Mononuclear cell (primary cell): ENCODE results near the gene SPON2. TPM values are rescaled to one million over a fixed set of nuclear protein-coding genes. Genes with fewer than 3 reads are reported as not detected.

Experiments
- H3K27me3 ChIP-seq: 2 replicates; pipeline ENCODE4 v1.6.0; 2011; ENCODE audit warnings: low read length, control low read depth; ENCODE audit not compliant: insufficient read depth
- H3K4me1 ChIP-seq: 2 replicates; pipeline ENCODE4 v1.5.1; 2011; ENCODE audit warnings: mild to moderate bottlenecking, low read length, control low read depth; ENCODE audit not compliant: insufficient read depth
- H3K4me3 ChIP-seq: 2 replicates; pipeline ENCODE4 v1.5.1; 2011; ENCODE audit warnings: mild to moderate bottlenecking, low read length, moderate library complexity
- H3K9me3 ChIP-seq: 2 replicates; pipeline ENCODE4 v1.5.1; 2011; ENCODE audit warnings: low read depth, mild to moderate bottlenecking, control low read depth, low read length
- total RNA-seq: library from RNA; depleted of rRNA; stranded (reverse); fragments of >200 nt; gene quantifications from one replicate; pipeline ENCODE4 v1.2.3, GENCODE V29; 2012

The SPON2 gene
- total RNA-seq, 1 donor = 25.5 TPM

DNA sequence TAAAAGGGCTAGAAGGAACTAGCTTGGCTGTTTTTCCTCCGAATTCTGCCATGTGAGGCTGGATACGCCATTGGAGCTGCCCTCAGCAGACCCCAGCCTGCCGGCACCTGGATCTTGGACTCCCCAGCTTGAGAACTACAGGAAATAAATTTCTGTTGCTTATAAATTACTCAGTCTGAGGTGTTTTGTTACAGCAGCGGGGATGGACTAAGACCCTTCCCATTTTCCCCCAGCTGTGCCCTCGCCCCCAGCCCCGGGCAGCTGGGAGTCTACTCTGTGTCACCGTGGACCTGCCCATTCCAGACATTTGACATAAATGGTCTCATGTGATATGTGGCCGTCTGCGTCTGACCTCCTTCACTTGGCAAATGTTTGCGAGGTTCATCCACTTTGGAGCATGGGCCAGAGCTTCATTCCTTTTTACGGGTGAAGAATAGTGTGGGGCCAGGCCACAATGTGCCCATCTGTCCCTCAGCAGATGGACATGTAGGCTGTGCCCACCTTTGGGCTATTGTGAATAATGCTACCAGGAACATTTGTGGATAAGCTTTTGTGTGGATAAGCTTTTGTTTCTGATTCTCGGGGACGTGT is 30.7 kb upstream of the SPON2 start:
- H3K4me3 ChIP-seq = no peak overlapping the region
- no peaks in the 10 kb centered on the region for H3K27me3 ChIP-seq
- H3K4me1 ChIP-seq = peaks cover 65% of the 10 kb centered on the region
- H3K9me3 ChIP-seq = no peaks in the 10 kb centered on the region

GRCh38 chr4:1202526-1203011 is 30.2 kb upstream of the SPON2 start:
- Histone ChIP-seq H3K9me3 (no peaks in the 10 kb centered on the region), H3K4me1 (peaks cover 65% of the 10 kb centered on the region), H3K27me3 (no peaks in the 10 kb centered on the region), H3K4me3 (no peak overlapping the region)

GRCh38 chr4:1201851-1202525 is 29.6 kb upstream of the SPON2 start:
- H3K4me3 ChIP-seq = no peak overlapping the region
- no peaks in the 10 kb centered on the region for H3K27me3 ChIP-seq
- H3K9me3 ChIP-seq = no peaks in the 10 kb centered on the region
- H3K4me1 ChIP-seq = peaks cover 65% of the 10 kb centered on the region

GRCh38 chr4:1200425-1201035 is 28.1 kb upstream of the SPON2 start:
- Histone ChIP-seq H3K4me3 (peak overlapping the region; percentile 31), H3K27me3 (no peaks in the 10 kb centered on the region), H3K9me3 (no peaks in the 10 kb centered on the region), H3K4me1 (peaks cover 59% of the 10 kb centered on the region)

- H3K27me3 ChIP-seq = no peaks in the 10 kb centered on the region
- H3K9me3 ChIP-seq = no peaks in the 10 kb centered on the region
- peak overlapping the region; percentile 31 for H3K4me3 ChIP-seq
- peaks cover 52% of the 10 kb centered on the region for H3K4me1 ChIP-seq
Measured at GRCh38 chr4:1199556-1200331, 27.4 kb upstream of the SPON2 start.

DNA sequence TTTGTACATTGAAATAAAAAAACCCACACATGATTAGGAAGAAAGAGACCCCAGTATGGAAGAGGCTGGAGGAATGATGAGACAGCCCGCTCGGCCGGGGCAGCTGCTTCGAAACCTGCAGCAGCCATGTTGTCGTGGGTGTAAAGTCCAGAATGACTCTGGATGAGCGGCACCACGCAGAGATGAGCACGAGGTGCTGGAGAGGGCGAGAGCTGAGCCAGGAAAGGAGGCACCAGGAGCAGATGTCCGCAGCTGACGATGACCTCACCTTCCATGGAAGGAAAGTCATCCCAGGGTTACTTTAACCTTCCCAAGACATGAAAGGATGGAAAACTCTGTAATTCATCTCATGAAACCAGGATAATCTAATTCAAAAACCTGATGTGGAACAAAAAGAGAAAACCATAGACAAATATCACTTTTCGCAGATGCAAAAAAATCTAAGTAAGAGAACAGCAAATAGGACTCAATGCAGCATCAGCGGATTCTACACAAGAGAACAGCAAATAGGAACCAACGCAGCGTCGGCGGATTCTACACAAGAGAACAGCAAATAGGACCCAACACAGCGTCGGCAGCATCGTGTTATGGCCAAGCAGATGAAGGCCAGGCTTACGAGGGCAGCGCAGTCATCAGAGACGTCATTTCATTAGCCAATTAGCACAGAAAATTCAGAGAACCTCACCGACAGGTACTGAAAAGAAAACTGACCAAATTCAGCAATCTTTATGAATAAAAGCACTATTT is 25.9 kb upstream of the SPON2 start:
- Histone ChIP-seq H3K27me3 (no peaks in the 10 kb centered on the region), H3K9me3 (no peaks in the 10 kb centered on the region), H3K4me3 (no peak overlapping the region), H3K4me1 (peaks cover 38% of the 10 kb centered on the region)

GRCh38 chr4:1196421-1197183 is 24.2 kb upstream of the SPON2 start:
- Histone ChIP-seq H3K4me1 (peaks cover 21% of the 10 kb centered on the region), H3K9me3 (no peaks in the 10 kb centered on the region), H3K4me3 (no peak overlapping the region), H3K27me3 (no peaks in the 10 kb centered on the region)

GRCh38 chr4:1195891-1196401 is 23.6 kb upstream of the SPON2 start:
- Histone ChIP-seq H3K27me3 (no peaks in the 10 kb centered on the region), H3K4me3 (no peak overlapping the region), H3K9me3 (no peaks in the 10 kb centered on the region), H3K4me1 (peaks cover 15% of the 10 kb centered on the region)

DNA sequence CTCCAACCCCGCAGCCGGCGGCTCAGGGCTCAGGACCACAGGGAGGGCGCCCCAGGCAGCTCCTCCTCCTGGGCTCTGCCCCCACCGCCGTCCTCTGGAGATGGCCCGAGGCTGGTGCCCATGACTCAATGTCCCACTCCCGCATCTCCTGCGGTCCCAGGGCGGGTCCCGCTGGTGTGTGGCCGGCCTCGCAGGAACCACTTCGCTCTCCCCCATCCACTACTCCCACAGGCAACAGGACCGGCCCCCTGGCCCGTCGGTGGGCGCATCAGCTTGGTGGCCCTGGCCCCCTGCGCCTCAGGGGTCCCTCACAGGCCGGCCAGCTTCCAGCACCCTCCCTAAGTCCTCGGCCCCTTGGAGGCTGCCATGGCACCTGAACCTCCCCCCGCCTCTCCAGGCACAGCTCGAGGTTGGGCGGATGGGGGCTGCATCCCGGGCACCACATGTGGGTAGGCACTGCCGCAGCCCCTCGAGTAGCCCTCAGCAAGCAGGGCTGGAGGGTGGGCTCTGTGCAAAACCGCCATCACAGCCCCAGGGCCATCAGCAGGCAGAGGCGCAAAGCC is 22.8 kb upstream of the SPON2 start:
- Histone ChIP-seq H3K27me3 (no peaks in the 10 kb centered on the region), H3K4me3 (no peak overlapping the region), H3K9me3 (no peaks in the 10 kb centered on the region), H3K4me1 (peaks cover 7% of the 10 kb centered on the region)

- no peaks in the 10 kb centered on the region for H3K27me3 ChIP-seq
- no peaks in the 10 kb centered on the region for H3K9me3 ChIP-seq
- no peaks in the 10 kb centered on the region for H3K4me1 ChIP-seq
- no peak overlapping the region for H3K4me3 ChIP-seq
Measured at GRCh38 chr4:1194010-1194900, 21.9 kb upstream of the SPON2 start.

DNA sequence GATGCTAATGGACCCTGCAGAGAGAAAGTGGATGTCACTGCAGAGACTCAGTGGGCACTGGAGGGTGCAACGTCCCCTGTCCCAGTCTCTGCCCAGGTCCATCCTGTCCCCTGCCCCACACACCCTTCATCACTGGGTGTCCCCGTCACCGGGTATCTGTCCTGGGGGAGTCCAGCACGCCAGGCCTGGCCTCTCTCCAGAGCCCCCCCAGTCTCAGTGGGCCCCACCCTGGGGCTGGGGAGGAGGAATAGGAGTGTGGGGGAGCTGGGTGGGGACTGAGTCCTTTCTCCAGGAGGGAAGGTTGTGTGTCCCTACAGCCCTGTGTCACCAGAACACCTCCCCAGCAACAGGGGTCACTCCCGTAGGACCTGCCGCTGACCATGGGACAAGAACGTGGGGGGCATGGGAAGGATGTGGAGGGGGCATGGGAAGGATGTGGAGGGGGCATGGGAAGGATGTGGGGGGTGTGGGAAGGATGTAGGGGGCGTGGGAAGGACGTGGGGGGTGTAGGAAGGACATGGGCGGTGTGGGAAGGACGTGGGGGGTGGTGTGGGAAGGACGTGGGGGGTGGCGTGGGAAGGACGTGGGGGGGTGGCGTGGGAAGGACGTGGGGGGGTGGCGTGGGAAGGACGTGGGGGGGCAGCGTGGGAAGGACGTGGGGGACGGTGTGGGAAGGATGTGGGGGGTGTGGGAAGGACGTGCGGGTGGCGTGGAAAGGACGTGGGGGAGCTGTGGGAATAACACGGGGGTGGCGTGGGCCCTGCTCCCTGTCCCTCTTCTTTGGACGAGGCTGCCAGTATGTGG is 21.0 kb upstream of the SPON2 start:
- H3K4me3 ChIP-seq = no peak overlapping the region
- no peaks in the 10 kb centered on the region for H3K27me3 ChIP-seq
- no peaks in the 10 kb centered on the region for H3K4me1 ChIP-seq
- H3K9me3 ChIP-seq = no peaks in the 10 kb centered on the region

GRCh38 chr4:1192493-1193205 is 20.3 kb upstream of the SPON2 start:
- H3K9me3 ChIP-seq = no peaks in the 10 kb centered on the region
- H3K27me3 ChIP-seq = no peaks in the 10 kb centered on the region
- no peaks in the 10 kb centered on the region for H3K4me1 ChIP-seq
- H3K4me3 ChIP-seq = no peak overlapping the region
